Activated CD8-positive, alpha-beta memory T cell treated with anti-CD3 and anti-CD28 coated beads, Interleukin-2, amount 50 U/mL, for 1 hour (primary cell): Measurements from ENCODE around the gene THY1.
"Not testable (repeated sequence)": the region's sequence is repeated elsewhere in the genome, so short reads cannot be mapped to it uniquely, and the experiment has no call there.

Experiments
- DNase-seq: peaks from one replicate; pipeline ENCODE4 v3.0.0-alpha.2; 2020; ENCODE audit errors: extremely low read depth

The THY1 gene

GRCh38 chr11:119445850-119446249 is 22.9 kb upstream of the THY1 start:
- no peak for DNase-seq

- no peak for DNase-seq
Measured at GRCh38 chr11:119445379-119445778, 22.4 kb upstream of the THY1 start.

DNA sequence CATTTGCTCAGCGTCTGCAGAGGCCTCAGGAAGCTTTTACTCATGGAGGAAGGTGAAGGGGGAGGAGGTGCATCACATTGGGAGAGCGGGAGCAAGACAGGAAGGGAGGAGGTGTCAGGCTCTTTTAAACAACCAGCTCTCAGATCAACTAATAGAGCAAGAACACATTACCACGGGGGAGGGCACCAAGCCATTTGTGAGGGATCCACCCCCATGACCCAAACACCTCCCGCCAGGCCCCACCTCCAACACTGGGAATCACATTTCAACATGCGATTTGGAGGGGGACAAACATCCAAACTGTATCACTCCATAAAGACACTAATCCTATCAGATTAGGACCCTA is 18.9 kb upstream of the THY1 start:
- DNase-seq, result no peak

- no peak for DNase-seq
Measured at GRCh38 chr11:119438599-119438998, 15.6 kb upstream of the THY1 start.

- not testable (repeated sequence) for DNase-seq
Measured at GRCh38 chr11:119437521-119437920, 14.5 kb upstream of the THY1 start.

GRCh38 chr11:119436711-119437110 is 13.7 kb upstream of the THY1 start:
- no peak for DNase-seq

DNA sequence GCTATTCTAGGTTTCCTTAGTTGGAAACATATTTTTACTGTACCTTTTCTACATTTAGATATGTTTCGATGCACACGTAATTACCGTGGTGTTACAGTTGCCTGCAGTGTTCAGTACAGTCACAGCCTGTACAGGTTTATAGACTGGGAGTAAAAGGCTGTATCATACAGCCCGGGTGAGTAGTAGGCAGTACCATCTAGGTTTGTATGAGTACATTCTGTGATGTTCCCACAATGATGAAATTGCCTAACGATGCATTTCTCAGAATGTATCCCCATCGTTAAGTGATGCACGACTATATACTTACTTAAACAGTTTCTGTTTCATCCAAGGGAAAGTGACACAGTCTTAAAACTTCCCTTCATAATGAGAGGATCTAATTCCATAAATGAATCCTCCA is 13.1 kb upstream of the THY1 start:
- no peak for DNase-seq

DNA sequence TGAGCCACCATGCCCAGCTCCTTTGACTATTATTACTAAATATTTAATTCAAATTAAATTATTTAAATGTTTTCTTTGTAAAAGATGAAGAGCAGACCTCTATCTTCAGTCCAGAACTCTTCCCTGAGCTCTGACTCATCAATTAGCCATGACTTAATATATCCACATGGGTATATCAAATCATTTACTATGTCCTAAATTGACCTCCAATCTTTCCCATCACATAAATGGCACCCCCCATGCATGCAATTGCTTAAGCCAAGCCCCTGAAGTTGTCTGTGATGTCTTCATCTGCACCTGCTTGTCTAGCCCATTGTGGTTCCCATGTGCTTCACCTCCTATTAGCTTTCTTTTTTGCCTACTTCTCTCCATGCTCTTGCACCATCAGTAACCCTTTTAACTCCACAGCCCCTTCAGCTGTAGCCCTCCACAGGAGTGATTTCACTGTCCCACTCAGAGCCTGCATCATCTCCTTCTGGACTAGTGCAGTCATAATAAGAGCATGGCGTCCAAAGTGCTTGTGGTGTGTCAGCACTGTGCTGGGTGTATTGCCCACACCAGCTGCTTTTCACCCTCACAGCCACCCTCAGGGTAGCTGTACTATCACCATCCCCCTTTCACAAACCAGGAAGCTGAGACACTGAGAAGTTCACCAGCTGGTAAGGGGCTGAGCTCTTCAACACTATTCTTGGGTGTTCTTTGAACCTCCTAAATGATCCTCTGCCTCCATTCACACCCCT is 11.8 kb upstream of the THY1 start:
- DNase-seq, result no peak

DNA sequence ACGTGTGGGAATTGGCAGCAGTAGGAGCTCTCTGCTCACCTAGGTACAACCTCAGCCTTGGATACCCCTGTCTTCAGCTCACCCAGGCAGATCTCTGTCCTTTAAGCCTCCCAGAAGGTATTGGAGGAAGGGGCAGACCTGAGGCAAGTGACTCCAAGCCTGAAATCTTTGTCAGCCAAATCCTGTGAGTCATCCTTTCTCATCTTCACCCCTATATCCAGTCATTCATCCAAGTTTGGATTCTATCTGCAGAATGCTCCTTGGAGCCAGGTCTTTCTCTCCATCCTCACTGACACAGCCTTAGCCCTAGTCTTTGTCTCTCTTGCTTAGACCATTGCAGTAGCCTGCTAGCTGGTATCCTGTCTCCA is 10.4 kb upstream of the THY1 start:
- DNase-seq, result no peak

- DNase-seq, result no peak
Measured at GRCh38 chr11:119432484-119433357, 9.7 kb upstream of the THY1 start.

DNA sequence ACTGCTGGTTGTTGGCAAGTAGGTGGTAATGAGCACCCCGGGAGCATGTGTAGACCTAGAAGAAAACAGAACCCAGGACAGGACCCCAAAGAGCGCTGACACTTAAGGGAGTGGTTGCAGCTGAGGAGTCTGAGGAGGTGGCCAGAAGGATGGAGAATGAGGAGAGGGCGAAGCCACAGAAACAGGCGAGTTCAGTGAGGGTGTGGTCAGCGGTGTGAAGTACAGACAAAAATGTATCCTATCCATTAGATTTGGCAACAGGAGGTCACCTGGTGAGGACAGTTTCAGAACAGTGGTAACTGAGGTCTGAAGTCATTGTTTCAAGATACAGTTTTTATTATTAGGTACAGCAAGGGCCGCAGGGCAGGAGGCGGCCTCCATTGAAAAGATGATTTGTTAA is 8.6 kb upstream of the THY1 start:
- DNase-seq, result no peak

- DNase-seq, result no peak
Measured at GRCh38 chr11:119427279-119427678, 4.3 kb upstream of the THY1 start.

GRCh38 chr11:119426142-119426541 is 3.2 kb upstream of the THY1 start:
- DNase-seq, result no peak

GRCh38 chr11:119424775-119425174 is 1.8 kb upstream of the THY1 start:
- DNase-seq, result no peak

GRCh38 chr11:119424276-119424675 is 1.3 kb upstream of the THY1 start:
- DNase-seq, result no peak

GRCh38 chr11:119423509-119424254 is 710 bp upstream of the THY1 start:
- no peak for DNase-seq

DNA sequence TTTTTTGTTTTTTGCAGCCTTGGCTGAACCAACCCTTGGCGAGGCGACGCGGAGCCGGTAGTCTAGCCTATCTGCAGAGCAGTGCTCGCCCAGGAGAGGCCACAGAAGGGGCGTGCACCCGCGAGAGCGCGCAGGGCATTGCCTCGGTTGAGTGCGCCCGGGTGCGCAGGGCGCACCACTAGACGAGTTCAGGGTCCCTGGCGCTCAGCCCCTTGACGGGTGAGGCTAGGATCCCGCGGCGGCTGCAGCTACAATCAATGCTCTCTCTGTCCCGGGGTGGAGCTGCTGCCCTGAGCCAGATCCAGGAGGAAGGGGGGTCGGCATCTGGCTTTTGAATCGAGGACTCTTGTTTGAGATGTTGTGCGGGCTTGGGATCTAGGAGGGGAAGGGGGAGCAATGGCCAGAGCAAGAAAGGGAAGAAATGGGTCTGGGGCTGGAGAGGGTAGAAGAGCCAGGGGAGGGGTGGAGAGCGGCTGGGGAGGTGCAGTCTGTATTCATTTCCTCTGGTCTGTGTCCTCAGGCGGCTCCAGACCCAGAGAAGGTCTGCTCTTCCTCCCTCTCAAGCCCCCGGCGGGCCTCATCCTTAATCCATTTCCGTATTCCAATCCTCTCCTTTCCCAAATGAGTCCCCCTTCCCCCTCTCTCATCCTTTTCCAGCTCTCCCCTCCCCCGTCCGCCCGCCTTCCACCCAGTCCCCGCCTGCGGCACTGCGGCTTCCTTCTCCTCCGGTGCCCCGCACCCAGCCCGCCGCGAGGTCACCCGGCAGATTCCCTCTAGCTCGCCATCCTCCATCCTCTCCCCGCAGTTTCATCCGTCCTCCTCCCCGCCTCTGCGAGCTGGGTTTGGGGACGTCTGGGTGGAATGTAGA is 797 bp downstream of the THY1 start:
- DNase-seq, result no peak

DNA sequence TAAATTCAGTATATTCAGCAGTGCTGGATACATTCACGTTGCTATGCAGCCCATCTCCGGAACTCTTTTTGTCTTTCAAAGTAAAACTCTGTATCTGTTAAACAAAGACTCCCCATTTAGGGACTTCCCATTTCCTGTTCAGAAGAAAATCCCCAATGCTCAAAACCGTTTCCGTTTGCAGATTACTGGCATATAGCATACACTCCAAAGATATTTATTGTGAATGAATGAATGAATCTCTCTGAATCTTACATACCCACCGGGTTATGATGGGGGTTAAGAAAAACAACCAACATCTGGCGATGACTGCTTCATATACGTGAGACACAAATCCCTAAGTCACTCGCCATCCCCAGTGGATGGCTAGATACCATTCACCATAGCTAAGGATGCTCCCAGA is 1.6 kb downstream of the THY1 start:
- no peak for DNase-seq

DNA sequence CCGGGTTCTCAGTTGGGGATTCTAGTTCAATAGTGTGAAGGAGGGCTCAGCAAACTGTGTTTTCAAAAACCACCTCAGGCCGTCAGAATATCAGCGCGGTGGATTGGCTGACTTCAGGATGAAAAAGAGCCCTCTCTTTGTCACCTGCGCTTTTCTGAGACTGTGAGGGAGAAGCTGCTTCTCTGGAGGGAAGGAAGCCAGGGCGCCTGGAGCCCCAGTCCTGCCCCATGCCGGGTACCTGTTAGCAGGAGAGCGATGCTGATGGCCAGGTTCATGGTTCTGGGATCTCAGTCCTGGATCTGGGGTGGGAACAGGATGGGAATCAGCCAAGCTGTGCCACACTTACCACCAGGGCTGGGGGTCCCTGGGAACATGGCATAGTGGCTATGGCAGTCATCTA is 2.3 kb downstream of the THY1 start:
- no peak for DNase-seq

DNA sequence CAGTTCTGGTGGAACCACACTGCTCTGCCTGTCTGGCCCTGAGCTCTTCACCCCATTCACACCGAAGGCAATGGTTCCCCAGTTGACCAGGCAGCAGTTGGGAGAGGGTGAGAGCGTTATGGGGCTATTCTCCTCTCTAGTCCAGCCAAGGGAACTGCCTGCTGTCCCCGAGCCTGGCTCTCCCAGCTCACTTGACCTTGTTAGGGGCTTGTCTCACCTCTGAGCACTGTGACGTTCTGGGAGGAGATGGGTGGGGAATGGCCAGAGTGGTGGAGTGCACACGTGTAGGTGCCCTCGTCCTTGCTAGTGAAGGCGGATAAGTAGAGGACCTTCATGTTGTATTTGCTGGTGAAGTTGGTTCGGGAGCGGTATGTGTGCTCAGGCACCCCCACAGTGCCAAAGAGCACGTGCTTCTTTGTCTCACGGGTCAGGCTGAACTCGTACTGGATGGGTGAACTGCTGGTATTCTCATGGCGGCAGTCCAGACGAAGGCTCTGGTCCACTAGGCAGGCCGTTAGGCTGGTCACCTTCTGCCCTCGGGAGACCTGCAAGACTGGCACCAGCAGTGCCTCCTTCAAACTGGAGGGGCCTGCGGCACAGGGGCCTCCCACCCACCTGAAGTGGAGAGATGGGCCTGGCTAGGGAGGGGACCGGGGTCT is 3.0 kb downstream of the THY1 start:
- no peak for DNase-seq

DNA sequence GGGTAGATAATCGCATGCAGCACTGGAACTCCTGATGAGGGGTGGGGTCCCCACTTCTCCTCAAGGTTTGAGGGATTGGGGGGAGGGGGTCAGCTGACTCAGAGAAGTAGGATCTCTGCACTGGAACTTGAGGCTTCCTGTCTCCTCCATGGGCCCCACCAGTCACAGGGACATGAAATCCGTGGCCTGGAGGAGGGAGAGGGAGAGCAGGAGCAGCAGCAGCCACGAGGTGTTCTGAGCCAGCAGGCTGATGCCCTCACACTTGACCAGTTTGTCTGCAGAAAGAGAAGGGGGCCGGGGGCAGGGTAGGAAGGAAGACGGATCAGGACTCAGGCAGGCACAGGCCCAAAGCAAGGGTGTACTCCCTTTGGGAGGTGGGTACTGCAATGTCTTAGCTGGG is 3.7 kb downstream of the THY1 start:
- no peak for DNase-seq
